Activated CD8-positive, alpha-beta T cell treated with anti-CD3 and anti-CD28 coated beads, Interleukin-2, amount 10 ng/mL, durations not matched to agents 7 days and 5 days (primary cell): ENCODE measurements around the gene TRIM3. TPM values are rescaled to one million over a fixed set of nuclear protein-coding genes. Genes with fewer than 3 reads are reported as not detected.
"Not testable (repeated sequence)": the region's sequence is repeated elsewhere in the genome, so short reads cannot be mapped to it uniquely, and the experiment has no call there.

Experiments used
- ATAC-seq: fragments of 150-1000 bp; cut with Tn5 transposase; one replicate; pipeline ENCODE4 v1.10.0; 2021; ENCODE audit warnings: moderate library complexity
- CTCF ChIA-PET: fragments of 350-600 bp; sonication (Branson Sonifier 250); formaldehyde crosslinking; loops from one replicate; lab custom pipeline; 2021; ENCODE audit warnings: antibody characterized with exemption; lab: Charles Lee
- POLR2A ChIA-PET: fragments of 350-600 bp; sonication (Branson Sonifier 250); formaldehyde crosslinking; loops from one replicate; lab custom pipeline; 2021; ENCODE audit warnings: antibody characterized with exemption; lab: Charles Lee
- DNase-seq: peaks from one replicate; pipeline ENCODE4 v3.0.0-alpha.2; 2020
- H3K27ac Mint-ChIP-seq: one replicate; pipeline ENCODE4 v1.8.0; 2021; ENCODE audit warnings: mild to moderate bottlenecking, mixed read lengths
- H3K27me3 Mint-ChIP-seq: one replicate; pipeline ENCODE4 v1.8.0; 2021; ENCODE audit warnings: low read depth, mixed read lengths
- H3K36me3 Mint-ChIP-seq: one replicate; pipeline ENCODE4 v1.8.0; 2021; ENCODE audit warnings: low read depth, mixed read lengths
- H3K4me1 Mint-ChIP-seq: one replicate; pipeline ENCODE4 v1.8.0; 2021; ENCODE audit warnings: low read depth, mixed read lengths
- H3K4me3 Mint-ChIP-seq: one replicate; pipeline ENCODE4 v1.8.0; 2021; ENCODE audit warnings: mild to moderate bottlenecking, mixed read lengths
- H3K9me3 Mint-ChIP-seq: one replicate; pipeline ENCODE4 v1.8.0; 2022; ENCODE audit warnings: mixed read lengths; ENCODE audit not compliant: insufficient read depth
- total RNA-seq, 2 experiments: library from RNA; stranded (reverse); gene quantifications; one replicate each; pipeline ENCODE4 v1.2.3, GENCODE V29; 2021

Gene TRIM3
- 1 to 10 TPM; 5.7 to 7.5 TPM for total RNA-seq

- H3K4me1 Mint-ChIP-seq = peaks cover 26% of the 10 kb centered on the region
- ChIA-PET CTCF (interaction anchor here (2.5 to 3.8 kb wide), 3 partner anchors 30 to 95 kb away, joined by 7 to 29 read pairs (median 10); no protein-coding TSS in a partner anchor), POLR2A (interaction anchor here (0.9 to 2.0 kb wide), 4 partner anchors 8 to 38 kb away, joined by 3 to 7 read pairs (median 3); partner anchors contain the start of genes ARFIP2 and TIMM10B)
- H3K27ac Mint-ChIP-seq = peak within 1 kb of the TSS; percentile 43
- H3K9me3 Mint-ChIP-seq = no peaks in the 10 kb centered on the region
- H3K4me3 Mint-ChIP-seq = peak within 1 kb of the TSS; percentile 79
- H3K27me3 Mint-ChIP-seq = peaks cover 11% of the 10 kb centered on the region
- peak; percentile 67 for DNase-seq
- ATAC-seq = peak; percentile 82
- H3K36me3 Mint-ChIP-seq = peaks cover 15% of the 10 kb centered on the region
These were observed at the start of gene TRIM3 for GRCh38 chr11:6473451-6474412. Gene TRIM3, minus strand, starts transcription at chr11:6473941. Its CDS starts 8,246 bp downstream, at chr11:6465695.

- no peaks in the 10 kb centered on the region for H3K9me3 Mint-ChIP-seq
- no peak overlapping the region for H3K27ac Mint-ChIP-seq
- DNase-seq = no peak
- ChIA-PET CTCF (interaction anchor here (1.0 to 4.3 kb wide), 6 partner anchors 8 to 160 kb away, joined by 3 to 37 read pairs (median 12); partner anchors contain the start of genes MRPL17 and TAF10), POLR2A (no interaction called here)
- no peaks in the 10 kb centered on the region for H3K27me3 Mint-ChIP-seq
- H3K36me3 Mint-ChIP-seq = peaks cover 38% of the 10 kb centered on the region
- H3K4me1 Mint-ChIP-seq = peaks cover 39% of the 10 kb centered on the region
- H3K4me3 Mint-ChIP-seq = no peak overlapping the region
- ATAC-seq = no peak
These were observed 49.5 kb upstream of the TRIM3 start for GRCh38 chr11:6523253-6523652.

GRCh38 chr11:6521946-6522345, 48.2 kb upstream of the TRIM3 start:
- peaks cover 37% of the 10 kb centered on the region for H3K36me3 Mint-ChIP-seq
- H3K4me3 Mint-ChIP-seq, POLR2A ChIA-PET, H3K9me3 Mint-ChIP-seq, H3K27ac Mint-ChIP-seq, ATAC-seq, H3K27me3 Mint-ChIP-seq, DNase-seq: not testable (repeated sequence)
- CTCF ChIA-PET = interaction anchor here (1.0 to 2.2 kb wide), 3 partner anchors 9 to 161 kb away, joined by 3 to 9 read pairs (median 5); partner anchors contain the start of genes MRPL17 and TAF10
- peaks cover 31% of the 10 kb centered on the region for H3K4me1 Mint-ChIP-seq

GRCh38 chr11:6520265-6520664, 46.5 kb upstream of the TRIM3 start:
- ChIA-PET POLR2A (no interaction called here), CTCF (interaction anchor here (1.5 to 2.2 kb wide), 2 partner anchors 13 to 163 kb away, joined by 4 to 5 read pairs; partner anchors contain the start of gene MRPL17)
- Mint-ChIP-seq H3K4me3 (no peak overlapping the region), H3K4me1 (peaks cover 18% of the 10 kb centered on the region), H3K27me3 (no peaks in the 10 kb centered on the region), H3K36me3 (peaks cover 35% of the 10 kb centered on the region), H3K9me3 (no peaks in the 10 kb centered on the region), H3K27ac (no peak overlapping the region)
- DNase-seq (no peak), ATAC-seq (no peak)

GRCh38 chr11:6516865-6517264, 43.1 kb upstream of the TRIM3 start:
- CTCF ChIA-PET = no interaction called here
- ATAC-seq (no peak), DNase-seq (no peak)
- Mint-ChIP-seq H3K27ac (no peak overlapping the region), H3K4me1 (no peaks in the 10 kb centered on the region), H3K9me3 (no peaks in the 10 kb centered on the region), H3K27me3 (no peaks in the 10 kb centered on the region), H3K4me3 (no peak overlapping the region), H3K36me3 (peaks cover 30% of the 10 kb centered on the region)
- POLR2A ChIA-PET = no interaction called here

- peak; percentile 72 for ATAC-seq
- H3K27me3 Mint-ChIP-seq = no peaks in the 10 kb centered on the region
- no peaks in the 10 kb centered on the region for H3K9me3 Mint-ChIP-seq
- H3K36me3 Mint-ChIP-seq = peaks cover 25% of the 10 kb centered on the region
- peaks cover 7% of the 10 kb centered on the region for H3K4me1 Mint-ChIP-seq
- ChIA-PET CTCF (interaction anchor here (0.6 to 6.3 kb wide), 28 partner anchors 11 to 183 kb away, joined by 3 to 126 read pairs (median 5); partner anchors contain the start of genes ARFIP2, SMPD1 and TIMM10B), POLR2A (no interaction called here)
- H3K27ac Mint-ChIP-seq = no peak overlapping the region
- peak; percentile 41 for DNase-seq
- no peak overlapping the region for H3K4me3 Mint-ChIP-seq
These were observed 32.0 kb upstream of the TRIM3 start for GRCh38 chr11:6505577-6506240.

GRCh38 chr11:6504166-6504565, 30.4 kb upstream of the TRIM3 start:
- no peak overlapping the region for H3K27ac Mint-ChIP-seq
- peaks cover 22% of the 10 kb centered on the region for H3K36me3 Mint-ChIP-seq
- CTCF ChIA-PET = interaction anchor here (0.9 to 6.3 kb wide), 10 partner anchors 9 to 141 kb away, joined by 3 to 126 read pairs (median 6); no protein-coding TSS in a partner anchor

GRCh38 chr11:6502382-6502781, 28.6 kb upstream of the TRIM3 start:
- no peaks in the 10 kb centered on the region for H3K9me3 Mint-ChIP-seq
- no peak for DNase-seq
- no peak overlapping the region for H3K27ac Mint-ChIP-seq
- no peak for ATAC-seq
- ChIA-PET POLR2A (no interaction called here), CTCF (interaction anchor here (2.7 to 5.6 kb wide), 2 partner anchors 17 to 124 kb away, joined by 9 to 41 read pairs; no protein-coding TSS in a partner anchor)
- H3K36me3 Mint-ChIP-seq = peaks cover 22% of the 10 kb centered on the region
- peaks cover 13% of the 10 kb centered on the region for H3K4me1 Mint-ChIP-seq
- H3K4me3 Mint-ChIP-seq = no peak overlapping the region
- no peaks in the 10 kb centered on the region for H3K27me3 Mint-ChIP-seq

More at GRCh38 chr11:6504166-6504565, 30.4 kb upstream of the TRIM3 start:
- no peaks in the 10 kb centered on the region for H3K27me3 Mint-ChIP-seq
- H3K4me1 Mint-ChIP-seq = peaks cover 13% of the 10 kb centered on the region
- POLR2A ChIA-PET = no interaction called here
- no peak for DNase-seq
- ATAC-seq = no peak
- no peaks in the 10 kb centered on the region for H3K9me3 Mint-ChIP-seq
- H3K4me3 Mint-ChIP-seq = no peak overlapping the region

GRCh38 chr11:6498544-6498943, 24.8 kb upstream of the TRIM3 start:
- H3K9me3 Mint-ChIP-seq = no peaks in the 10 kb centered on the region
- CTCF ChIA-PET = interaction anchor here (0.8 to 5.6 kb wide), 5 partner anchors 10 to 213 kb away, joined by 3 to 41 read pairs (median 6); no protein-coding TSS in a partner anchor
- H3K4me1 Mint-ChIP-seq = peaks cover 13% of the 10 kb centered on the region
- H3K4me3 Mint-ChIP-seq = no peak overlapping the region
- peaks cover 16% of the 10 kb centered on the region for H3K36me3 Mint-ChIP-seq
- DNase-seq (no peak), ATAC-seq (no peak)
- POLR2A ChIA-PET = interaction anchor here (1.8 kb wide), 1 partner anchor 17 kb away, joined by 5 read pairs; the partner anchor contains the start of genes ARFIP2 and TIMM10B
- no peak overlapping the region for H3K27ac Mint-ChIP-seq
- H3K27me3 Mint-ChIP-seq = no peaks in the 10 kb centered on the region

- peaks cover 17% of the 10 kb centered on the region for H3K36me3 Mint-ChIP-seq
- DNase-seq (no peak), ATAC-seq (peak; percentile 44)
- POLR2A ChIA-PET = interaction anchor here (0.8 to 1.8 kb wide), 2 partner anchors 17 to 183 kb away, joined by 3 to 5 read pairs; partner anchors contain the start of genes ARFIP2 and TIMM10B
- no peak overlapping the region for H3K4me3 Mint-ChIP-seq
- H3K9me3 Mint-ChIP-seq = no peaks in the 10 kb centered on the region
- H3K27me3 Mint-ChIP-seq = no peaks in the 10 kb centered on the region
- CTCF ChIA-PET = interaction anchor here (1.8 to 5.6 kb wide), 3 partner anchors 11 to 120 kb away, joined by 6 to 41 read pairs (median 7); no protein-coding TSS in a partner anchor
- H3K27ac Mint-ChIP-seq = no peak overlapping the region
- peaks cover 13% of the 10 kb centered on the region for H3K4me1 Mint-ChIP-seq
These were observed 24.4 kb upstream of the TRIM3 start for GRCh38 chr11:6498121-6498520.
